SK-N-SH (cell line): Measurements from ENCODE around the gene CLSTN2. TPM values are rescaled to one million over a fixed set of nuclear protein-coding genes. Genes with fewer than 3 reads are reported as not detected.

Experiments
- CTCF ChIA-PET: fragments of 300-600, 350-600 bp; formaldehyde crosslinking; extraction: SDS; loops from one replicate; lab custom pipeline; 2021; lab: Yijun Ruan, JAX
- POLR2A ChIA-PET: fragments of 350-600 bp; sonication (Branson Sonifier 250); formaldehyde crosslinking; extraction: SDS; loops from one replicate; lab custom pipeline; 2020; ENCODE audit warnings: antibody characterized with exemption, inconsistent platforms; lab: Yijun Ruan, JAX
- DNase-seq: peaks from one replicate; pipeline ENCODE4 v3.0.0; 2012
- H2AFZ ChIP-seq: fragments of 200-600 bp; sonication (generic); 2 replicates; pipeline ENCODE4 v1.8.1; 2016; ENCODE audit warnings: antibody characterized with exemption, mild to moderate bottlenecking, low read depth
- H3F3A ChIP-seq: fragments of 200-600 bp; sonication (generic); replicated peaks from 2 replicates; pipeline ENCODE3; 2016; ENCODE audit warnings: antibody characterized with exemption, mild to moderate bottlenecking; ENCODE audit not compliant: insufficient read depth
- H3K27ac ChIP-seq, 2 experiments: fragments of 200-500 bp in 1 of 2; fragments of 200-600 bp in 1 of 2; sonication (Bioruptor generic) in 1 of 2; sonication (generic), shearing (Covaris generic) in 1 of 2; 2 replicates each; pipeline versions ENCODE4 v1.5.1 to v1.6.1; 2014 to 2016; ENCODE audit warnings: low read depth in 2 of 2, inconsistent platforms in 1 of 2, low read length in 1 of 2, mild to moderate bottlenecking in 1 of 2, mixed read lengths in 1 of 2
- H3K27me3 ChIP-seq: fragments of 200-600 bp; sonication (generic), shearing (Covaris generic); 2 replicates; pipeline ENCODE4 v1.6.1; 2016; ENCODE audit warnings: mixed run types; ENCODE audit not compliant: insufficient read depth
- H3K36me3 ChIP-seq, 2 experiments: fragments of 200-500 bp in 1 of 2; fragments of 200-600 bp in 1 of 2; sonication (Bioruptor generic) in 1 of 2; sonication (generic) in 1 of 2; replicated peaks in 1 of 2; 2 replicates each; pipeline versions ENCODE3 to v1.5.1; 2014 to 2016; ENCODE audit warnings: low read length in 1 of 2, mild to moderate bottlenecking in 1 of 2; ENCODE audit not compliant: insufficient read depth in 2 of 2, control insufficient read depth in 1 of 2
- H3K4me1 ChIP-seq, 2 experiments: fragments of 200-500 bp in 1 of 2; fragments of 200-600 bp in 1 of 2; sonication (Bioruptor generic) in 1 of 2; sonication (generic), shearing (Covaris generic) in 1 of 2; 2 replicates each; pipeline versions ENCODE4 v1.5.1 to v1.6.1; 2014 to 2016; ENCODE audit warnings: low read depth in 1 of 2, low read length in 1 of 2, mixed run types in 1 of 2; ENCODE audit not compliant: insufficient read depth in 2 of 2, control insufficient read depth in 1 of 2
- H3K4me2 ChIP-seq: fragments of 200-600 bp; sonication (generic), shearing (Covaris generic); 2 replicates; pipeline ENCODE4 v1.6.1; 2017; ENCODE audit warnings: mixed run types
- H3K4me3 ChIP-seq, 2 experiments: fragments of 200-500 bp in 1 of 2; fragments of 200-600 bp in 1 of 2; sonication (Bioruptor generic) in 1 of 2; sonication (generic), shearing (Covaris generic) in 1 of 2; 2 replicates each; pipeline versions ENCODE4 v1.5.1 to v1.8.1; 2014 to 2016; ENCODE audit warnings: low read depth in 2 of 2, inconsistent platforms in 1 of 2, low read length in 1 of 2, mild to moderate bottlenecking in 1 of 2, mixed read lengths in 1 of 2, moderate library complexity in 1 of 2
- H3K79me2 ChIP-seq: fragments of 200-600 bp; sonication (generic); 2 replicates; pipeline ENCODE4 v1.8.1; 2017; ENCODE audit warnings: mild to moderate bottlenecking; ENCODE audit not compliant: insufficient read depth
- H3K9ac ChIP-seq: fragments of 200-600 bp; sonication (generic); 2 replicates; pipeline ENCODE4 v1.6.1; 2017; ENCODE audit warnings: mixed run types
- H3K9me2 ChIP-seq: fragments of 200-600 bp; sonication (generic); 2 replicates; pipeline ENCODE4 v1.6.1; 2017; ENCODE audit warnings: mixed run types
- H3K9me3 ChIP-seq: fragments of 200-600 bp; sonication (generic); 2 replicates; pipeline ENCODE4 v1.6.1; 2017; ENCODE audit warnings: mixed run types, mild to moderate bottlenecking, moderate library complexity
- H4K20me1 ChIP-seq: fragments of 200-600 bp; sonication (generic); 2 replicates; pipeline ENCODE4 v1.6.1; 2017; ENCODE audit warnings: mild to moderate bottlenecking, mixed run types; ENCODE audit not compliant: insufficient read depth
- EP300 ChIP-seq, 2 experiments: IDR thresholded peaks; 2 replicates each; pipeline versions ENCODE4 v1.4.0 to v1.6.1; 2012; ENCODE audit warnings: borderline replicate concordance in 1 of 2, low read depth in 1 of 2, low read length in 1 of 2
- EZH2phosphoT487 ChIP-seq: fragments of 200-600 bp; sonication (generic); IDR thresholded peaks from 2 replicates; pipeline ENCODE4 v1.6.1; 2017; ENCODE audit warnings: low read depth, mixed run types, mild to moderate bottlenecking, antibody characterized with exemption, moderate library complexity, borderline replicate concordance
- FOSL2 ChIP-seq: IDR thresholded peaks from 2 replicates; pipeline ENCODE4 v1.4.0; 2012; ENCODE audit warnings: low read depth, mild to moderate bottlenecking, moderate library complexity, borderline replicate concordance
- FOXM1 ChIP-seq: IDR thresholded peaks from 2 replicates; pipeline ENCODE4 v1.4.0; 2012; ENCODE audit warnings: low read depth, mild to moderate bottlenecking
- GABPA ChIP-seq: IDR thresholded peaks from 2 replicates; pipeline ENCODE4 v1.4.0; 2012; ENCODE audit warnings: low read depth, mild to moderate bottlenecking
- GATA2 ChIP-seq: sonication (generic); formaldehyde crosslinking; IDR thresholded peaks from 2 replicates; pipeline ENCODE4 v1.5.0; 2020; ENCODE audit warnings: mild to moderate bottlenecking, missing genetic modification reagents
- MXI1 ChIP-seq: IDR thresholded peaks from 2 replicates; pipeline ENCODE4 v1.6.1; 2012; ENCODE audit warnings: mild to moderate bottlenecking, low read depth, low read length, improper control_type of control experiment
- POLR2AphosphoS5 ChIP-seq: IDR thresholded peaks from 2 replicates; pipeline ENCODE4 v1.6.1; 2012; ENCODE audit warnings: low read depth, low read length
- RAD21 ChIP-seq: IDR thresholded peaks from 2 replicates; pipeline ENCODE4 v1.6.1; 2012; ENCODE audit warnings: mild to moderate bottlenecking, low read length
- RCOR1 ChIP-seq: fragments of 150-350 bp; IDR thresholded peaks from 2 replicates; pipeline ENCODE4 v1.6.1; 2017; ENCODE audit warnings: antibody characterized with exemption, low read length
- RFX5 ChIP-seq: IDR thresholded peaks from 2 replicates; pipeline ENCODE4 v1.6.1; 2012; ENCODE audit warnings: mild to moderate bottlenecking, improper control_type of control experiment, low read length
- RXRA ChIP-seq: IDR thresholded peaks from 2 replicates; pipeline ENCODE4 v1.4.0; 2012; ENCODE audit warnings: low read depth, mild to moderate bottlenecking, borderline replicate concordance
- SIN3A ChIP-seq: IDR thresholded peaks from 2 replicates; pipeline ENCODE4 v1.6.1; 2012; ENCODE audit warnings: low read depth, mild to moderate bottlenecking, low read length, moderate library complexity, borderline replicate concordance
- TEAD4 ChIP-seq: IDR thresholded peaks from 2 replicates; pipeline ENCODE4 v1.4.0; 2012; ENCODE audit warnings: mild to moderate bottlenecking, borderline replicate concordance; ENCODE audit not compliant: insufficient read depth
- YY1 ChIP-seq: IDR thresholded peaks from 2 replicates; pipeline ENCODE4 v1.4.0; 2012; ENCODE audit warnings: low read depth, mild to moderate bottlenecking
- WGBS: methylation state at CpG from one replicate; pipeline ENCODE4 v1.1.6; 2017; ENCODE audit warnings: low lambda C conversion rate; 5-methylcytosine and 5-hydroxymethylcytosine counted together
- polyA plus RNA-seq, 3 experiments: library from polyadenylated mRNA; depleted of rRNA; stranded (reverse); fragments of >200 nt; gene quantifications; 2 replicates each; pipeline ENCODE4 v1.2.3, GENCODE V29; 2012
- TF ChIP-seq, protein P1 (sequence below): IDR thresholded peaks from 2 replicates; pipeline ENCODE4; 2012
- TF ChIP-seq, protein P2 (sequence below): fragments of 200-600 bp; sonication (generic); IDR thresholded peaks from 2 replicates; pipeline ENCODE4 v1.6.1; 2017; ENCODE audit warnings: antibody characterized with exemption, mild to moderate bottlenecking, moderate library complexity
- TF ChIP-seq, protein P3 (sequence below): fragments of 150-350 bp; IDR thresholded peaks from 2 replicates; pipeline ENCODE4 v1.6.1; 2016; ENCODE audit warnings: mild to moderate bottlenecking, low read depth, low read length
- TF ChIP-seq, protein P4 (sequence below): IDR thresholded peaks from 2 replicates; pipeline ENCODE4 v1.4.0; 2012; ENCODE audit warnings: low read depth, borderline replicate concordance
- TF ChIP-seq, protein P5 (sequence below): IDR thresholded peaks from 2 replicates; pipeline ENCODE4 v1.4.0; 2012; ENCODE audit warnings: low read depth, borderline replicate concordance

The CLSTN2 gene
- polyA plus RNA-seq, 1 of the 3 experiments (the other 2 are of a cell fraction): 0.02 TPM

DNA sequence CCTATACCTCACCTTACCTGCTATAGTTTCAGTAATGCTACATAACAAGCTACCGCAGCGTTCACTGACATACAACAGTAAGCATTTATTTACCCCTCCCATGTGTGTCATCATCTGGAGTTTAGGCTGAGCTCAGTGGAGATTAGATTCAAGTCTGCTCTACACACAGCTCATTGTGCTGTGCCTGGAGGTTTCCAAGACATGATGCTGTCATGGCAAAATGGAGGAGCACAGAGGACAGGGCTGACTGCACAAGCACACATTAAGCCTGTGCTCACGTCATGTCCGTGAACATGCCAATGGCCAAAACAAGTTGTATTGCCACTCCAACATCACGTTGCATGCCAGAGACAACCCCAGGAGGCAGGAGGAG, 409.1 kb downstream of the CLSTN2 start:
- Histone ChIP-seq H3K27me3 (no peaks in the 10 kb centered on the region), H3K4me3 (no peak overlapping the region), H3K4me2 (no peak overlapping the region)
- TF ChIP-seq FOXM1 (no peak), YY1 (no peak), RFX5 (no peak), FOSL2 (no peak), GABPA (no peak), EP300 (IDR thresholded peaks at IDR 0.05; ENCODE audit: borderline replicate concordance in 1 of 2, low read depth in 1 of 2, low read length in 1 of 2) (no peak), SIN3A (no peak)
- TF ChIP-seq, protein P1, sequence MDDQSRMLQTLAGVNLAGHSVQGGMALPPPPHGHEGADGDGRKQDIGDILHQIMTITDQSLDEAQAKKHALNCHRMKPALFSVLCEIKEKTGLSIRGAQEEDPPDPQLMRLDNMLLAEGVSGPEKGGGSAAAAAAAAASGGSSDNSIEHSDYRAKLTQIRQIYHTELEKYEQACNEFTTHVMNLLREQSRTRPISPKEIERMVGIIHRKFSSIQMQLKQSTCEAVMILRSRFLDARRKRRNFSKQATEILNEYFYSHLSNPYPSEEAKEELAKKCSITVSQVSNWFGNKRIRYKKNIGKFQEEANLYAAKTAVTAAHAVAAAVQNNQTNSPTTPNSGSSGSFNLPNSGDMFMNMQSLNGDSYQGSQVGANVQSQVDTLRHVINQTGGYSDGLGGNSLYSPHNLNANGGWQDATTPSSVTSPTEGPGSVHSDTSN: no peak
- TF ChIP-seq, protein P2, sequence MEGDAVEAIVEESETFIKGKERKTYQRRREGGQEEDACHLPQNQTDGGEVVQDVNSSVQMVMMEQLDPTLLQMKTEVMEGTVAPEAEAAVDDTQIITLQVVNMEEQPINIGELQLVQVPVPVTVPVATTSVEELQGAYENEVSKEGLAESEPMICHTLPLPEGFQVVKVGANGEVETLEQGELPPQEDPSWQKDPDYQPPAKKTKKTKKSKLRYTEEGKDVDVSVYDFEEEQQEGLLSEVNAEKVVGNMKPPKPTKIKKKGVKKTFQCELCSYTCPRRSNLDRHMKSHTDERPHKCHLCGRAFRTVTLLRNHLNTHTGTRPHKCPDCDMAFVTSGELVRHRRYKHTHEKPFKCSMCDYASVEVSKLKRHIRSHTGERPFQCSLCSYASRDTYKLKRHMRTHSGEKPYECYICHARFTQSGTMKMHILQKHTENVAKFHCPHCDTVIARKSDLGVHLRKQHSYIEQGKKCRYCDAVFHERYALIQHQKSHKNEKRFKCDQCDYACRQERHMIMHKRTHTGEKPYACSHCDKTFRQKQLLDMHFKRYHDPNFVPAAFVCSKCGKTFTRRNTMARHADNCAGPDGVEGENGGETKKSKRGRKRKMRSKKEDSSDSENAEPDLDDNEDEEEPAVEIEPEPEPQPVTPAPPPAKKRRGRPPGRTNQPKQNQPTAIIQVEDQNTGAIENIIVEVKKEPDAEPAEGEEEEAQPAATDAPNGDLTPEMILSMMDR: no peak
- TF ChIP-seq, protein P3, sequence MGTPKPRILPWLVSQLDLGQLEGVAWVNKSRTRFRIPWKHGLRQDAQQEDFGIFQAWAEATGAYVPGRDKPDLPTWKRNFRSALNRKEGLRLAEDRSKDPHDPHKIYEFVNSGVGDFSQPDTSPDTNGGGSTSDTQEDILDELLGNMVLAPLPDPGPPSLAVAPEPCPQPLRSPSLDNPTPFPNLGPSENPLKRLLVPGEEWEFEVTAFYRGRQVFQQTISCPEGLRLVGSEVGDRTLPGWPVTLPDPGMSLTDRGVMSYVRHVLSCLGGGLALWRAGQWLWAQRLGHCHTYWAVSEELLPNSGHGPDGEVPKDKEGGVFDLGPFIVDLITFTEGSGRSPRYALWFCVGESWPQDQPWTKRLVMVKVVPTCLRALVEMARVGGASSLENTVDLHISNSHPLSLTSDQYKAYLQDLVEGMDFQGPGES: no peak
- TF ChIP-seq, all 33 proteins: peak for 0
- no peak overlapping the region for H3K27ac ChIP-seq
- no peaks in the 10 kb centered on the region for H3F3A ChIP-seq
- no peaks in the 10 kb centered on the region for H3K9me3 ChIP-seq
- H4K20me1 ChIP-seq: no peaks in the 10 kb centered on the region
- no peaks in the 10 kb centered on the region for H3K79me2 ChIP-seq
- ChIA-PET POLR2A (no interaction called here), CTCF (no interaction called here)
- H3K36me3 ChIP-seq: no peaks in the 10 kb centered on the region
- no peak overlapping the region for H3K9ac ChIP-seq
- H2AFZ ChIP-seq: no peak overlapping the region
- no peaks in the 10 kb centered on the region for H3K4me1 ChIP-seq
- DNase-seq: no peak
- 50% methylated on average over 5 of the region's 5 CpGs for WGBS
- H3K9me2 ChIP-seq: no peaks in the 10 kb centered on the region

DNA sequence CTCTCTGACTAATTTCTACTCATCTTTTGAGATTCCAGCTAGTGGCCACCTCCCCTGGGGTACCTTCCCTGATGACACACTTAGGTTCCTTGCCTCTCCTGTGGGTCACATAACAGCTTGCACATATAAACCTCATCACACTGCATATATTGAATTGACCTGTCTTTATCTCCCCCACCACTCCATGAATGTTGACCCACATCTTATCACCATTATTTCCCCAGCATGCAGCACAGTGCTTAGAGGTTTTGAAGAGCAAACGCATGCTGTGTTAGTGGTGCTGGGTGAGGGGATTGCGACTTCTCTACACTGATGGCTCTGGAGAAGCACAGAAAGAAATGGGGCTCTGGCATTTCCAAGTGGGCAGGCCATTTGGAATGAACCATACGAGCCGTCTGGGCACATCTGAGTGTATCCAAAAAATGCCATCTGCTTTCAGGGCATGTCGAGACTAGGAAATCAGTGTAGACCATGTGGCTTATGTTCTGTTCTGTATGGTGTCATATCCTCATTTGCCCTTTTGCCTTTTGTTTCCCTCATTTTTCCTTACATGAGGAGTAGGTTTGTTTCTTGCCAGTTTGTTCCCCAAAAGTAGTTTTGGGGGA, 409.7 kb downstream of the CLSTN2 start:
- Histone ChIP-seq H3K27ac (no peak overlapping the region), H3K9me2 (no peaks in the 10 kb centered on the region), H3F3A (no peaks in the 10 kb centered on the region), H3K4me3 (no peak overlapping the region), H3K27me3 (no peaks in the 10 kb centered on the region), H2AFZ (no peak overlapping the region), H3K4me1 (no peaks in the 10 kb centered on the region), H4K20me1 (no peaks in the 10 kb centered on the region), H3K9me3 (no peaks in the 10 kb centered on the region), H3K9ac (no peak overlapping the region), H3K79me2 (no peaks in the 10 kb centered on the region), H3K36me3 (no peaks in the 10 kb centered on the region), H3K4me2 (no peak overlapping the region)
- DNase-seq: no peak
- ChIA-PET POLR2A (no interaction called here), CTCF (no interaction called here)
- 29% methylated on average over 5 of the region's 5 CpGs for WGBS
- no peak for TF ChIP-seq YY1
- TF ChIP-seq, protein P4, sequence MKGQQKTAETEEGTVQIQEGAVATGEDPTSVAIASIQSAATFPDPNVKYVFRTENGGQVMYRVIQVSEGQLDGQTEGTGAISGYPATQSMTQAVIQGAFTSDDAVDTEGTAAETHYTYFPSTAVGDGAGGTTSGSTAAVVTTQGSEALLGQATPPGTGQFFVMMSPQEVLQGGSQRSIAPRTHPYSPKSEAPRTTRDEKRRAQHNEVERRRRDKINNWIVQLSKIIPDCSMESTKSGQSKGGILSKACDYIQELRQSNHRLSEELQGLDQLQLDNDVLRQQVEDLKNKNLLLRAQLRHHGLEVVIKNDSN: no peak
- no peak for TF ChIP-seq TEAD4
- TF ChIP-seq MXI1: no peak
- TF ChIP-seq FOXM1: no peak
- no peak for TF ChIP-seq RCOR1
- no peak for TF ChIP-seq RXRA
- TF ChIP-seq, protein P5, sequence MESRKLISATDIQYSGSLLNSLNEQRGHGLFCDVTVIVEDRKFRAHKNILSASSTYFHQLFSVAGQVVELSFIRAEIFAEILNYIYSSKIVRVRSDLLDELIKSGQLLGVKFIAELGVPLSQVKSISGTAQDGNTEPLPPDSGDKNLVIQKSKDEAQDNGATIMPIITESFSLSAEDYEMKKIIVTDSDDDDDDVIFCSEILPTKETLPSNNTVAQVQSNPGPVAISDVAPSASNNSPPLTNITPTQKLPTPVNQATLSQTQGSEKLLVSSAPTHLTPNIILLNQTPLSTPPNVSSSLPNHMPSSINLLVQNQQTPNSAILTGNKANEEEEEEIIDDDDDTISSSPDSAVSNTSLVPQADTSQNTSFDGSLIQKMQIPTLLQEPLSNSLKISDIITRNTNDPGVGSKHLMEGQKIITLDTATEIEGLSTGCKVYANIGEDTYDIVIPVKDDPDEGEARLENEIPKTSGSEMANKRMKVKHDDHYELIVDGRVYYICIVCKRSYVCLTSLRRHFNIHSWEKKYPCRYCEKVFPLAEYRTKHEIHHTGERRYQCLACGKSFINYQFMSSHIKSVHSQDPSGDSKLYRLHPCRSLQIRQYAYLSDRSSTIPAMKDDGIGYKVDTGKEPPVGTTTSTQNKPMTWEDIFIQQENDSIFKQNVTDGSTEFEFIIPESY: no peak
- no peak for TF ChIP-seq RAD21
- TF ChIP-seq GABPA: no peak
- no peak for TF ChIP-seq POLR2AphosphoS5
- no peak for TF ChIP-seq FOSL2
- no peak for TF ChIP-seq EZH2phosphoT487
- no peak for TF ChIP-seq GATA2 (CRISPR knock-in tag)
